SJCRH30 (cell line): ENCODE results near the gene LENEP. TPM values are rescaled to one million over a fixed set of nuclear protein-coding genes. Genes with fewer than 3 reads are reported as not detected.

Experiments used
- DNase-seq, 2 experiments: peaks; one replicate each; pipeline ENCODE4 v3.0.0-alpha.2; 2015 to 2020
- H3K27ac ChIP-seq: fragments of 250-450 bp; sonication (Bioruptor Pico); 2 replicates; pipeline ENCODE4 v1.5.1; 2020; ENCODE audit warnings: mild to moderate bottlenecking, moderate library complexity
- H3K27me3 ChIP-seq: fragments of 250-450 bp; sonication (Bioruptor Pico); 2 replicates; pipeline ENCODE4 v1.5.1; 2020; ENCODE audit warnings: mild to moderate bottlenecking, moderate library complexity
- H3K36me3 ChIP-seq: fragments of 250-450 bp; sonication (Bioruptor Pico); 2 replicates; pipeline ENCODE4 v1.5.1; 2020; ENCODE audit warnings: mild to moderate bottlenecking, moderate library complexity
- H3K4me1 ChIP-seq: fragments of 250-450 bp; sonication (Bioruptor Pico); 2 replicates; pipeline ENCODE4 v1.5.1; 2020; ENCODE audit warnings: mild to moderate bottlenecking, moderate library complexity
- H3K4me3 ChIP-seq: fragments of 250-450 bp; sonication (Bioruptor Pico); 2 replicates; pipeline ENCODE4 v1.5.1; 2020; ENCODE audit warnings: mild to moderate bottlenecking, moderate library complexity
- H3K9me3 ChIP-seq: fragments of 250-450 bp; sonication (Bioruptor Pico); replicated peaks from 2 replicates; pipeline ENCODE4 v1.5.1; 2020; ENCODE audit warnings: mild to moderate bottlenecking, moderate library complexity
- total RNA-seq: library from RNA; depleted of rRNA; stranded (reverse); fragments of >200 nt; shearing (Covaris generic); gene quantifications from 2 replicates; pipeline ENCODE4 v1.2.3, GENCODE V29; 2014; rRNA removed

LENEP gene
- total RNA-seq = not detected in 2 replicates

- Histone ChIP-seq H3K4me1 (no peaks in the 10 kb centered on the region), H3K27me3 (no peaks in the 10 kb centered on the region), H3K9me3 (no peaks in the 10 kb centered on the region), H3K36me3 (peaks cover 5% of the 10 kb centered on the region; the same call in 1 of the 2 replicates), H3K4me3 (no peak within 1 kb of the TSS), H3K27ac (no peak within 1 kb of the TSS)
- DNase-seq = no peak
Observed at GRCh38 chr1:154993572-154994268, at the start of gene LENEP. TSS of gene LENEP (plus strand) at chr1:154993586. CDS start at chr1:154993608, 22 bp downstream.

- Histone ChIP-seq H3K4me1 (peaks cover 17% of the 10 kb centered on the region), H3K9me3 (no peaks in the 10 kb centered on the region), H3K4me3 (no peak overlapping the region), H3K36me3 (peaks cover 3% of the 10 kb centered on the region; the same call in 1 of the 2 replicates), H3K27me3 (no peaks in the 10 kb centered on the region), H3K27ac (peak overlapping the region; percentile 43)
- peak; percentile 40 to 74 for DNase-seq
Observed at GRCh38 chr1:154943649-154944400, 49.6 kb upstream of the LENEP start.

- DNase-seq = peak; percentile 59 to 76
- Histone ChIP-seq H3K27me3 (no peaks in the 10 kb centered on the region), H3K4me3 (no peak overlapping the region), H3K9me3 (no peaks in the 10 kb centered on the region), H3K36me3 (peaks cover 3% of the 10 kb centered on the region; the same call in 1 of the 2 replicates), H3K27ac (peak overlapping the region; percentile 43), H3K4me1 (peaks cover 17% of the 10 kb centered on the region)
Observed at GRCh38 chr1:154944401-154945159, 48.8 kb upstream of the LENEP start.

DNA sequence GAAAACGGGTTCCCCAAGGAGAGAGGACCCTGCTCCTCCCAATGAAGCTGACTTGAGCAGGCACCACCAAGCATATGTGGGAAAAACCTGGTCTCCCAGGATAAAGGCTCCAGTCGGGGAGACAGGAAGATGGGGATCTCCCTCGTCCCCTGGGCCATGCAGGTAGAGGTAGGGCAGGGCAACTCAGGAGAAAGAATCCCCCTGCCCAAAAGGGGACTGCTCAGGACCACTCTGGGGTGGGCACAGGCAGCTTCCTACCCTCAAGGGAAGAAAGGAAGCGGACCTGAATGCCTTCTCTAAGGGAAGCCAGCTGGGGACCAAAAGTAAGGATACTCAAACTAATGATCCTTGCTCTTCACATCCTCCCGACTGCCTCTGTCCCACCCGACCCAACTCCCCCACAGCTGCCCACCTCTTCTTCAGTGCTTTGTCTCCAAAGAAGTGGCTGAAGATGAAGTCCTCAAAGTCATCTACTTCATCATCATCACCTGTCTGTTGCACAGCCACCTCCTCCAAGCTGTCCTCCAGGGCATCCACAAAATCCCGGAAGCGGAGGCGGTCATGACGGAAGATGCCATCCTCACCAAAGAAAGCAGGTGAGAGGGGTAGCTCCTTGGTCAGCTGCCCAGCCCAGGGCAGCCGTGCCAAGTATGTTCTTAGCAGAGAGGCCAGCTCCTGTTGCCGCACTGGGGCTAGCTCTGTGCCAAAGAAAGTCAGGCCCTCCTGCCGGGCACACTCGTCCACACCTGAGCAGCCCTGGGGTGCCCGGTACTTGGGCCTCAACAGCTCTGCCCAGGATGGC is 48.0 kb upstream of the LENEP start:
- no peak overlapping the region for H3K4me3 ChIP-seq
- peaks cover 17% of the 10 kb centered on the region for H3K4me1 ChIP-seq
- peaks cover 3% of the 10 kb centered on the region; the same call in 1 of the 2 replicates for H3K36me3 ChIP-seq
- no peak for DNase-seq
- H3K27me3 ChIP-seq = no peaks in the 10 kb centered on the region
- H3K9me3 ChIP-seq = no peaks in the 10 kb centered on the region
- H3K27ac ChIP-seq = no peak overlapping the region

DNA sequence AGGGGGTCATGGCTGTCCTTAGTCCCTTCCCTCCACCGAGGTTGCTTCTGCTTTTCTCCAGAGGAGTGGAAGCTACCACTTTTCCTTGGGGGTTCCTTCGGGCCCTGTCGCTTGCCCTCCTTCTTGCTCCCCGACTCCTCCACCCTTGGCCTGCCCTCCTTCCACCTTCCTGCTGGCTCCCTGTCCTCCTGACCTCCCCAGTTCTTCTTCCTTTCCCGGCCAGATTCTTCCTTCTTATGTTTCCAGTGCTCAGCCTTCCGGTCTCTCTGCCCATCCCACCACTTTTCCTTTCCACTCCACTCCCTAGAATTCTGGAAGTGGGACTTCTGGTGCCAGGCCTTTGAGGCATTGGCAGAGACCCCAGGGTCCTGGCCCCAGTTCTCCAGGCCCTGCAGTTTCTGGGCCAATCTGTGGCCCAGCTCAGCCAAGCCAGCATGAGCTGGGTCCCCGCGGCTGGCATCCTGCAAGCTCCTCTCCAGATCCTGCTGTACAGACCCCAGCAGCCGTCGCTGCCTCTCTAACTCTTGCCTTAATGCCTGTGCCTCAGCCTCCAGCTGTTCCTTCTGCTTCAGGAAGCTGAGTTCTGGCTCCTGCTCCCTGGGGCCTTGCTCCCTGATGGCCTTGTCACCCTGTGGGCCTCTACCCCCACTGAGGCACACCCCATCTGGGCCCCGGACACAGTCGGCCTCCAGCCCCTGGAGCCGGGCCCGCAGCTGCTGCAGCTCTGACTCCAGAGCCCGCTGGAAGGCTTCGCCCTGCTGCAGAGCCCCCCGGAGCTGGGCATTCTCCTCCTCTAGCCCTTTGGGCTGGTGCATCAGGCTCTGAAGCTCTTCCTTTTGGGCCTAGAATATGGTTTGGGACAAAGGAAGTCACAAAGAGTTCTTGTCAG is 47.2 kb upstream of the LENEP start:
- H3K36me3 ChIP-seq = peaks cover 3% of the 10 kb centered on the region; the same call in 1 of the 2 replicates
- DNase-seq = no peak
- H3K27ac ChIP-seq = no peak overlapping the region
- H3K27me3 ChIP-seq = no peaks in the 10 kb centered on the region
- H3K9me3 ChIP-seq = no peaks in the 10 kb centered on the region
- H3K4me3 ChIP-seq = no peak overlapping the region
- peaks cover 17% of the 10 kb centered on the region for H3K4me1 ChIP-seq

DNA sequence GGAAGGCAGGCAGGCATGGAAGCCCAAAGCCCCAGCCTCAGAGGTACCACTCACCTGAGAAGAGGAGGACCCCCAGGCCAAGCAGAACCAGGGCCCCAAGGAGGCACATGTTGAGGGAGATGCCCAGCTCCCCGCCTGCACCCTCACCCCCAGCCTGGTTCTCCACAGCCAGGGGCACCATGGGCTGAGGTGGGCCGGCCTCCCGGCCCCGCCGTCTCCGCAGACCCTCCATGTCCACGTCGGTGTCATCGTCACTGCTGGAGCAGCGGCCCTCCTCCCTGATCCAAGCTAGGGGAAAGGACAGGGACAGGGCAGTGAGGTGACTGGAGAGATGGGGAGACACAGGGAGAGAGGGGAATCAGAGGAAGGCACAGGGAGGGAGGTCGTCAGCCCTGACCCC is 45.3 kb upstream of the LENEP start:
- no peaks in the 10 kb centered on the region for H3K27me3 ChIP-seq
- DNase-seq = no peak
- H3K4me1 ChIP-seq = peaks cover 25% of the 10 kb centered on the region
- no peak overlapping the region for H3K27ac ChIP-seq
- H3K9me3 ChIP-seq = no peaks in the 10 kb centered on the region
- H3K36me3 ChIP-seq = peaks cover 3% of the 10 kb centered on the region; the same call in 1 of the 2 replicates
- no peak overlapping the region for H3K4me3 ChIP-seq

DNA sequence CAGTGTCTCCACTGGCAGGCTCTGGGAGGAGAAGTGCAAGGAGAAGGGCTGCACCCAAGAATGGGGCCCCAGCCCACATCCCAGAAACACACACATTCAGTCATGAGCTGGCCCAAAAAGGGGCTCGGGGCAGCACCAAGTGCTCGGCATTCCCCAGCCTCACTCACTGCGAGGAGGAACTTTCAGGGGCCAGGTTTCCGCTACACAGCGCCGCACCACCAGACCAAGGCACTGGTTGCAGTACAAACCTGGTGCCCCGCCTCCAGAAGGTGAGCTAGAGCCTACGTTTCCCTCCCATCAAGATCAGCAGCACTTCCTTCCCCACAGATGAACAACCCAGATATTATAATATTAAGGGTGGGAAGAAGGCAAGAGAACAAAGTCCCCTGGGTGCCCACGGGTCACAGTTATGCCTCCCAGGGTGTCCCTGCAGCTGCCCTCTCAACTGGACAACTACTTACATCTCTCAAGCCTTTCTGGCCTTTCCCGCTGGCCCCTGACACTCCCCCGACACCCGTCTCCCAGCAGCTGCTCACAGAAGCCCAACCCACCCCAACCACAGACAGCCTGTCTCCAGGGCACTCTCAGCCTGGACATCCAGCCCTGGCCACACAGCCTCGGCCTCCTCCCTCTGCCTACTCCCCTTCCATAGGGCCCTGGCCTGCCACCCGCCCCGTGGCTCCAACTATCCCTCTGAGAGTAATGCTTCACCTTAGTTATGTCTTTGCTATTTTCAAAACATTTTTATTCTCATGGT is 41.3 kb upstream of the LENEP start:
- Histone ChIP-seq H3K4me1 (peaks cover 32% of the 10 kb centered on the region), H3K4me3 (no peak overlapping the region), H3K9me3 (no peaks in the 10 kb centered on the region), H3K36me3 (no peaks in the 10 kb centered on the region), H3K27ac (no peak overlapping the region; the same call in 1 of the 2 replicates), H3K27me3 (no peaks in the 10 kb centered on the region)
- peak; percentile 69 to 73 for DNase-seq

DNA sequence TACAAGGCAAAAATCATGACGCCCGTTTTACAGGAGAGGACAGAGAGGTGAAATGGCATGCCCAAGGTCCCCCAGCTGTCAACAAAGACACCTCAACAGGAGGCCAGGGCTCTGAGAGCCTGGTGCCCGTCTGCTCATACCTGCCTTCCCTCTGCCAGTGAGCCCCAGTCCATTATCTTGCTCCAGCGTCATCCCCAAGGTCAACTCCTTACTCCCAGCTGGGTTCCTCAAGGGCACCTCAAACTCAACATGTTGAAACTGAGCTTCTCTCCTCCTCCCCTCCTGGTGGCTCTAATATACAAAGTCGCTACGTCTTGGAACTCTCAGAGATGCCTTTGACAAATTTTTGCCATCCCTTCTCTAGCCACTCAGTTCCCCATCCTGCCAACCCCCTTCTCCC is 40.7 kb upstream of the LENEP start:
- Histone ChIP-seq H3K4me1 (peaks cover 37% of the 10 kb centered on the region), H3K27me3 (no peaks in the 10 kb centered on the region), H3K36me3 (no peaks in the 10 kb centered on the region), H3K27ac (no peak overlapping the region; the same call in 1 of the 2 replicates), H3K9me3 (no peaks in the 10 kb centered on the region), H3K4me3 (no peak overlapping the region)
- no peak for DNase-seq

DNA sequence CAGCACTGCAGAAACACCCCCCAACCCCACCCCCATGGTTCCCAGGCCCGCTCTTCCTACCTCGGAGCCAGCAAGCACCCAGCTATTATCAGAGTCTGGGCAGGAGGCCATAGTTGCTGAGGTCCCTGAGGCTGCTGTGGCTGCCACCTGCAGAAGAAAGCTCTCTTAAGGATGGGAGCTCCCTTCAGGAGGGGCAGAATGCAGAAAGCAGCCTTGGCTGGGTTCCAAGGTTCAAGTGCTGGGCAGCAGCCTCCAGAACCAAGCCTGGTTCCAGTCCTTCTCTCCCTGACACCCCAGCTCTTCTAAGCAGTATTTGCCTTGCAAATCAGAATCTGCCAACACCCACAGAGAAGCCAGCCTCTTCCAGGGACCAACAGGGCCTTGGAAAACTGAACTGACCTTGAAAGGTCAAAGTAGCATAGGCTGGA is 39.8 kb upstream of the LENEP start:
- Histone ChIP-seq H3K4me1 (peaks cover 39% of the 10 kb centered on the region), H3K27ac (no peak overlapping the region), H3K27me3 (no peaks in the 10 kb centered on the region), H3K4me3 (no peak overlapping the region), H3K36me3 (no peaks in the 10 kb centered on the region), H3K9me3 (no peaks in the 10 kb centered on the region)
- no peak for DNase-seq

DNA sequence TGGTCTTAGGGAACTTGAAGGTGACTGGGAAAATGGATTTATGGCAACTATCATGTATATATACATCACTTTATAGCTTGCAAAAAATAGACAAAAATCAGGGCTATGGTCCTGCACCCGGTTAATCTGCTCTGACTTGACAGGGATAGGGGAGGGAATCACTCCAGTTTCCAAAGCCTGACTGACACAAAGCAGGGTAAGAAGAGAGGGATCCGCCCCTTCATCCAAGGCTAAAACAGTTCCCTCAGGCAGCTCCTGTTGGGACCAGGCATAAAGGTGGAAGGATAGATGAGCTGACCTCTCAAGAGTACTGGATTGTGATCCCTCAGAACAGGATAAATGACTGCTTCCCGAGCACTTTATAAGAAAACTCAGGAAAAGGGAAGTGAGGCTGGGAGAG is 38.8 kb upstream of the LENEP start:
- H3K27me3 ChIP-seq = no peaks in the 10 kb centered on the region
- no peak overlapping the region for H3K4me3 ChIP-seq
- no peaks in the 10 kb centered on the region for H3K36me3 ChIP-seq
- no peaks in the 10 kb centered on the region for H3K9me3 ChIP-seq
- peak overlapping the region; percentile 12; the same call in 1 of the 2 replicates for H3K27ac ChIP-seq
- H3K4me1 ChIP-seq = peaks cover 39% of the 10 kb centered on the region
- DNase-seq = no peak

GRCh38 chr1:154955039-154955717 is 38.2 kb upstream of the LENEP start:
- H3K9me3 ChIP-seq = no peaks in the 10 kb centered on the region
- H3K27ac ChIP-seq = peak overlapping the region; percentile 98
- H3K4me1 ChIP-seq = peaks cover 39% of the 10 kb centered on the region
- no peaks in the 10 kb centered on the region for H3K36me3 ChIP-seq
- H3K27me3 ChIP-seq = no peaks in the 10 kb centered on the region
- H3K4me3 ChIP-seq = peak overlapping the region; percentile 63
- peak; percentile 87 to 90 for DNase-seq

GRCh38 chr1:154955718-154956543 is 37.5 kb upstream of the LENEP start, which contains the start of gene PBXIP1:
TSS of gene PBXIP1 (minus strand) at chr1:154956099. CDS start at chr1:154953721, 2,378 bp downstream.
- Histone ChIP-seq H3K27me3 (no peaks in the 10 kb centered on the region), H3K27ac (peak within 1 kb of the TSS; percentile 98), H3K4me3 (peak within 1 kb of the TSS; percentile 63), H3K9me3 (no peaks in the 10 kb centered on the region), H3K4me1 (peaks cover 39% of the 10 kb centered on the region), H3K36me3 (no peaks in the 10 kb centered on the region)
- peak; percentile 87 to 96 for DNase-seq
